OCI-LY1 (cell line): Measurements from ENCODE around the gene IQGAP2.

Source experiments
- CTCF ChIP-seq: fragments of 200-600 bp; sonication (generic), shearing (Covaris generic); IDR thresholded peaks from 2 replicates; pipeline ENCODE4 v1.5.1; 2017; ENCODE audit warnings: mild to moderate bottlenecking, antibody characterized with exemption, low read length, moderate library complexity, mixed read lengths
- EZH2 ChIP-seq: fragments of 200-600 bp; sonication (generic), shearing (Covaris generic); IDR thresholded peaks from 2 replicates; pipeline ENCODE4 v1.8.0; 2017; ENCODE audit warnings: borderline replicate concordance, mixed run types, mild to moderate bottlenecking, antibody characterized with exemption, low read length, moderate library complexity, mixed read lengths

- TF ChIP-seq CTCF: no peak
- no peak for TF ChIP-seq EZH2
Measured at GRCh38 chr5:76643371-76643770, 240.3 kb downstream of the IQGAP2 start.
